Parathyroid adenoma (tissue), 2 donors: Measurements from ENCODE around the gene POLE.

Source experiments
- H2AFZ ChIP-seq: fragments of 300-600 bp; sonication (generic); one replicate; pipeline ENCODE4 v1.7.0; 2017; ENCODE audit warnings: antibody characterized with exemption, mild to moderate bottlenecking
- H3K27ac ChIP-seq: fragments of 300-600 bp; sonication (generic); one replicate; pipeline ENCODE4 v1.7.0; 2017
- H3K27me3 ChIP-seq: fragments of 300-600 bp; sonication (generic); one replicate; pipeline ENCODE4 v1.7.0; 2017; ENCODE audit warnings: low read length; ENCODE audit not compliant: control insufficient read depth, insufficient read depth
- H3K36me3 ChIP-seq: fragments of 300-600 bp; sonication (generic); one replicate; pipeline ENCODE4 v1.7.0; 2017; ENCODE audit warnings: low read length; ENCODE audit not compliant: control insufficient read depth, insufficient read depth
- H3K4me1 ChIP-seq: fragments of 300-600 bp; sonication (generic); one replicate; pipeline ENCODE4 v1.7.0; 2017; ENCODE audit warnings: control low read depth
- H3K4me2 ChIP-seq: fragments of 300-600 bp; sonication (generic); one replicate; pipeline ENCODE4 v1.7.0; 2017; ENCODE audit warnings: low read length
- H3K4me3 ChIP-seq: fragments of 300-600 bp; sonication (generic); one replicate; pipeline ENCODE4 v1.7.0; 2017; ENCODE audit warnings: low read depth, low read length
- H3K79me2 ChIP-seq: fragments of 300-600 bp; sonication (generic); one replicate; pipeline ENCODE4 v1.7.0; 2017; ENCODE audit warnings: control low read depth
- H3K9ac ChIP-seq: fragments of 300-600 bp; sonication (generic); one replicate; pipeline ENCODE4 v1.7.0; 2017; ENCODE audit warnings: mild to moderate bottlenecking
- H3K9me3 ChIP-seq: fragments of 300-600 bp; sonication (generic); one replicate; pipeline ENCODE4 v1.7.0; 2017; ENCODE audit warnings: low read length; ENCODE audit not compliant: control insufficient read depth
- CTCF ChIP-seq: fragments of 300-600 bp; sonication (generic); IDR thresholded peaks from one replicate; pipeline ENCODE4 v1.7.0; 2017; ENCODE audit warnings: antibody characterized with exemption, mild to moderate bottlenecking
- donor health status: primary hyperparathyroidism.

The POLE gene

GRCh38 chr12:132687211-132688164 is at the start of gene POLE, which contains the start of gene PXMP2:
Gene POLE, minus strand, starts transcription at chr12:132687342. Its CDS starts 27 bp downstream, at chr12:132687315.
Gene PXMP2, plus strand, starts transcription at chr12:132687587. Its CDS starts 84 bp downstream, at chr12:132687671.
- H3K27ac ChIP-seq = no peak within 1 kb of the TSS
- H3K4me3 ChIP-seq = peak within 1 kb of the TSS; percentile 61
- H3K4me1 ChIP-seq = no peaks in the 10 kb centered on the region
- H2AFZ ChIP-seq = peak within 1 kb of the TSS; percentile 83
- peaks cover 8% of the 10 kb centered on the region for H3K79me2 ChIP-seq
- no peaks in the 10 kb centered on the region for H3K27me3 ChIP-seq
- peak within 1 kb of the TSS; percentile 46 for H3K9ac ChIP-seq
- H3K4me2 ChIP-seq = peak within 1 kb of the TSS; percentile 72
- no peak for TF ChIP-seq CTCF
- no peaks in the 10 kb centered on the region for H3K36me3 ChIP-seq
- H3K9me3 ChIP-seq = no peaks in the 10 kb centered on the region

GRCh38 chr12:132736913-132737312 is 49.8 kb upstream of the POLE start:
- Histone ChIP-seq H3K4me2 (no peak overlapping the region), H3K4me1 (no peaks in the 10 kb centered on the region), H3K9ac (no peak overlapping the region), H3K27ac (no peak overlapping the region), H3K9me3 (no peaks in the 10 kb centered on the region), H3K79me2 (no peaks in the 10 kb centered on the region), H3K27me3 (no peaks in the 10 kb centered on the region), H2AFZ (no peak overlapping the region), H3K4me3 (no peak overlapping the region), H3K36me3 (no peaks in the 10 kb centered on the region)
- no peak for TF ChIP-seq CTCF

- Histone ChIP-seq H3K27me3 (no peaks in the 10 kb centered on the region), H3K4me2 (no peak overlapping the region), H3K27ac (no peak overlapping the region), H3K4me3 (no peak overlapping the region), H2AFZ (no peak overlapping the region), H3K9me3 (no peaks in the 10 kb centered on the region), H3K4me1 (no peaks in the 10 kb centered on the region), H3K9ac (no peak overlapping the region), H3K79me2 (no peaks in the 10 kb centered on the region), H3K36me3 (no peaks in the 10 kb centered on the region)
- TF ChIP-seq CTCF = no peak
Measured at GRCh38 chr12:132736378-132736777, 49.2 kb upstream of the POLE start.

- TF ChIP-seq CTCF = no peak
- Histone ChIP-seq H3K4me3 (no peak overlapping the region), H3K4me1 (no peaks in the 10 kb centered on the region), H3K27ac (no peak overlapping the region), H3K27me3 (no peaks in the 10 kb centered on the region), H2AFZ (no peak overlapping the region), H3K36me3 (no peaks in the 10 kb centered on the region), H3K4me2 (no peak overlapping the region), H3K79me2 (no peaks in the 10 kb centered on the region), H3K9ac (no peak overlapping the region), H3K9me3 (no peaks in the 10 kb centered on the region)
Measured at GRCh38 chr12:132735496-132735895, 48.4 kb upstream of the POLE start.
